Parathyroid adenoma (tissue), 2 donors: ENCODE results near the gene LTBP2.

Source experiments
- H2AFZ ChIP-seq: fragments of 300-600 bp; sonication (generic); one replicate; pipeline ENCODE4 v1.7.0; 2017; ENCODE audit warnings: antibody characterized with exemption, mild to moderate bottlenecking
- H3K27ac ChIP-seq: fragments of 300-600 bp; sonication (generic); one replicate; pipeline ENCODE4 v1.7.0; 2017
- H3K27me3 ChIP-seq: fragments of 300-600 bp; sonication (generic); one replicate; pipeline ENCODE4 v1.7.0; 2017; ENCODE audit warnings: low read length; ENCODE audit not compliant: control insufficient read depth, insufficient read depth
- H3K36me3 ChIP-seq: fragments of 300-600 bp; sonication (generic); one replicate; pipeline ENCODE4 v1.7.0; 2017; ENCODE audit warnings: low read length; ENCODE audit not compliant: control insufficient read depth, insufficient read depth
- H3K4me1 ChIP-seq: fragments of 300-600 bp; sonication (generic); one replicate; pipeline ENCODE4 v1.7.0; 2017; ENCODE audit warnings: control low read depth
- H3K4me2 ChIP-seq: fragments of 300-600 bp; sonication (generic); one replicate; pipeline ENCODE4 v1.7.0; 2017; ENCODE audit warnings: low read length
- H3K4me3 ChIP-seq: fragments of 300-600 bp; sonication (generic); one replicate; pipeline ENCODE4 v1.7.0; 2017; ENCODE audit warnings: low read depth, low read length
- H3K79me2 ChIP-seq: fragments of 300-600 bp; sonication (generic); one replicate; pipeline ENCODE4 v1.7.0; 2017; ENCODE audit warnings: control low read depth
- H3K9ac ChIP-seq: fragments of 300-600 bp; sonication (generic); one replicate; pipeline ENCODE4 v1.7.0; 2017; ENCODE audit warnings: mild to moderate bottlenecking
- H3K9me3 ChIP-seq: fragments of 300-600 bp; sonication (generic); one replicate; pipeline ENCODE4 v1.7.0; 2017; ENCODE audit warnings: low read length; ENCODE audit not compliant: control insufficient read depth
- TF ChIP-seq, protein P1 (sequence below): fragments of 300-600 bp; sonication (generic); IDR thresholded peaks from one replicate; pipeline ENCODE4 v1.7.0; 2017; ENCODE audit warnings: antibody characterized with exemption, mild to moderate bottlenecking
- donor health status: primary hyperparathyroidism.

Gene LTBP2

GRCh38 chr14:74630881-74631690 is 19.0 kb upstream of the LTBP2 start:
- no peaks in the 10 kb centered on the region for H3K4me1 ChIP-seq
- H3K27me3 ChIP-seq = no peaks in the 10 kb centered on the region
- TF ChIP-seq, protein P1, sequence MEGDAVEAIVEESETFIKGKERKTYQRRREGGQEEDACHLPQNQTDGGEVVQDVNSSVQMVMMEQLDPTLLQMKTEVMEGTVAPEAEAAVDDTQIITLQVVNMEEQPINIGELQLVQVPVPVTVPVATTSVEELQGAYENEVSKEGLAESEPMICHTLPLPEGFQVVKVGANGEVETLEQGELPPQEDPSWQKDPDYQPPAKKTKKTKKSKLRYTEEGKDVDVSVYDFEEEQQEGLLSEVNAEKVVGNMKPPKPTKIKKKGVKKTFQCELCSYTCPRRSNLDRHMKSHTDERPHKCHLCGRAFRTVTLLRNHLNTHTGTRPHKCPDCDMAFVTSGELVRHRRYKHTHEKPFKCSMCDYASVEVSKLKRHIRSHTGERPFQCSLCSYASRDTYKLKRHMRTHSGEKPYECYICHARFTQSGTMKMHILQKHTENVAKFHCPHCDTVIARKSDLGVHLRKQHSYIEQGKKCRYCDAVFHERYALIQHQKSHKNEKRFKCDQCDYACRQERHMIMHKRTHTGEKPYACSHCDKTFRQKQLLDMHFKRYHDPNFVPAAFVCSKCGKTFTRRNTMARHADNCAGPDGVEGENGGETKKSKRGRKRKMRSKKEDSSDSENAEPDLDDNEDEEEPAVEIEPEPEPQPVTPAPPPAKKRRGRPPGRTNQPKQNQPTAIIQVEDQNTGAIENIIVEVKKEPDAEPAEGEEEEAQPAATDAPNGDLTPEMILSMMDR = no peak
- no peak overlapping the region for H3K27ac ChIP-seq
- no peak overlapping the region for H2AFZ ChIP-seq
- no peaks in the 10 kb centered on the region for H3K36me3 ChIP-seq
- no peak overlapping the region for H3K4me3 ChIP-seq
- H3K9ac ChIP-seq = no peak overlapping the region
- H3K9me3 ChIP-seq = no peaks in the 10 kb centered on the region
- no peak overlapping the region for H3K4me2 ChIP-seq
- H3K79me2 ChIP-seq = no peaks in the 10 kb centered on the region

GRCh38 chr14:74628418-74628817 is 16.4 kb upstream of the LTBP2 start:
- Histone ChIP-seq H3K27me3 (no peaks in the 10 kb centered on the region), H3K9me3 (no peaks in the 10 kb centered on the region), H3K4me1 (no peaks in the 10 kb centered on the region), H3K36me3 (no peaks in the 10 kb centered on the region), H3K4me3 (no peak overlapping the region), H3K9ac (no peak overlapping the region), H3K4me2 (no peak overlapping the region), H3K27ac (no peak overlapping the region), H3K79me2 (no peaks in the 10 kb centered on the region), H2AFZ (no peak overlapping the region)
- TF ChIP-seq, protein P1 = no peak

DNA sequence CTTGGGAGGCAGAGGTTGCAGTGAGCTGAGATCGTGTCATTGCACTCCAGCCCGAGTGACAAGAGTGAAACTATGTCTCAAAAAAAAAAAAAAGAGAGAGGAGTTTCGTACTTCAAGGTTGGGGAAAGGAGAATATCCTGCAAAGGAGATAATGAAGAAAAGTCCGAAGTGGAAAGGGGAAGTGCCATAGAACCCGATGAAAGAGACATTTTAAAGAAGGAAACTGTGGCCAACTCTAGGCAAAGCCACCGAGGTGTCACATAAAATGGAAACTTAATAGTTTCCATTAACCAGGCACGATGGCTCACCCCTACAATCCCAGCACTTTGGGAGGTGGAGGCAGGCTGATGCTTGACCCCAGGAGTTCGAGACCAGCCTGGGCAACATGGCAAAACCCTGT is 15.0 kb upstream of the LTBP2 start:
- Histone ChIP-seq H3K4me1 (no peaks in the 10 kb centered on the region), H3K4me2 (no peak overlapping the region), H3K27ac (no peak overlapping the region), H3K36me3 (no peaks in the 10 kb centered on the region), H3K79me2 (no peaks in the 10 kb centered on the region), H2AFZ (no peak overlapping the region), H3K27me3 (no peaks in the 10 kb centered on the region), H3K9ac (no peak overlapping the region), H3K4me3 (no peak overlapping the region), H3K9me3 (no peaks in the 10 kb centered on the region)
- TF ChIP-seq, protein P1 = no peak

- Histone ChIP-seq H3K4me2 (no peak overlapping the region), H3K27me3 (no peaks in the 10 kb centered on the region), H3K36me3 (no peaks in the 10 kb centered on the region), H3K4me1 (no peaks in the 10 kb centered on the region), H3K79me2 (no peaks in the 10 kb centered on the region), H3K27ac (no peak overlapping the region), H3K9me3 (no peaks in the 10 kb centered on the region), H3K9ac (no peak overlapping the region), H2AFZ (no peak overlapping the region), H3K4me3 (no peak overlapping the region)
- TF ChIP-seq, protein P1 = no peak
Measured at GRCh38 chr14:74622257-74622656, 10.2 kb upstream of the LTBP2 start.

DNA sequence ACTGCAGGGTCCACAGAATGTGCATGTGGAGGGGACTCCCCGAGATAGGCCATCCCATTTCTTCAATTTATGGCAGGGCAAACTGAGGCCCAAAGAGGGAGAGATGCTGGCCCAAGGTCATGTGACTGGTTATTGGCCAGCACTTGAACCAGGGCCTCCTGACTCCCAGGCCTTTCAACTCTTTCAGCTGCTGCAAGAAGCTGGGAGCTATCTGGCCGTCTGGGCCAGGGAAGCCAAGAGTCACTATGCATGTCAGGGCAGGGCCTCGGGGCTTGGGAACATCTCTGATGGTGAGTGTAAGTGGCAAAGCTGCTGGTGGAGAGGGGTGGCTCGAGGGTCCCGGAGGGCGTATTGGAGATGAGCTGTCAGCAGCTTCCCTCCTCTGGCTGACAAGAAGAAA is 9.5 kb upstream of the LTBP2 start:
- H3K9me3 ChIP-seq = no peaks in the 10 kb centered on the region
- H3K4me1 ChIP-seq = no peaks in the 10 kb centered on the region

More for the DNA sequence above, 9.5 kb upstream of the LTBP2 start:
- Histone ChIP-seq H3K27me3 (no peaks in the 10 kb centered on the region), H3K4me3 (no peak overlapping the region), H3K9ac (no peak overlapping the region), H3K4me2 (no peak overlapping the region), H2AFZ (no peak overlapping the region), H3K79me2 (no peaks in the 10 kb centered on the region), H3K36me3 (no peaks in the 10 kb centered on the region), H3K27ac (no peak overlapping the region)
- TF ChIP-seq, protein P1 = no peak
